ENCODE data around the gene MYMK.

MYMK gene

DNA sequence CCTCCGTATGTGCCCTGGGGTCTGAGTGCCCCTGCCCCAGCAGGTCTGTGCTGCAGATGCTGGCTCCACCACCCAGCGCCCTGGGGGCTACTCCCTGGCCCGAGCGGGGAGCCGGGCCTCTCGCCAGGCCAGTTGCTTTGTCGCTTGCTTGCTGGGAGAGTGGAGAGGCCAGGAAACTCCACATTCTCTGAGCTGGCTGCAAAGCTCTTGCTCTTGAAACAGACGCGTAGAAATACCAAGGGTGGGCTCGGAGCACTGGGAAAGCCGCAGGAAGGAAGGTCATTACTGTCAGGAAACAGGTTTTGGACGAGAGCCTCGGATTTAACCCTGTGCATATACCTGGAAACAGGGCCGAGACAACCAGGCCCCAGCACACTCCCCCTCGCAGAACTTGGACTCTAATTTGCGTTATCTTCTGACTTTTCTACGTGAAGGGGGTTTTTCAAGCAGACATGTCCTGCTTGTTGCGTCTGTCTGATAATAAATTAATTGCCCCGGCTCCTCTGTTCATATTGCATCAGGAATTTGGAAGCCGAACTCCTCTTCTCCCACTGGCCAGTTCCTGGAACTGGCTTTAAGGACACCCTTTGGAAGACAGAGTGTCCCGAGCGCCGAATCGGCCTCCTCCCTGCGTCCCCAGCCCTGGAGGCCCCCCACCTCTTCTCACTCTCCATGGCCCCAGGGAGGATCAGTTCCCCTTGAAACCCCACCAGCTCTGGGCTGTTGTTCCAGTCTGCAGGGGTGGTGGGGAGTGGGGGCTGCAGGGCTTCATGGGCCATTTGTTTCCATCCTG is 20.9 kb upstream of the MYMK start:
- H3K27ac ChIP-seq (ENCODE audit: low read depth, low read length): no peak overlapping the region
- no peaks in the 10 kb centered on the region for H3K27me3 ChIP-seq (ENCODE audit: control insufficient read depth in 5 of 5, insufficient read depth in 4 of 5, low read length in 5 of 5)
- H3K36me3 ChIP-seq (ENCODE audit: control insufficient read depth in 5 of 5, insufficient read depth in 5 of 5, low read length in 5 of 5): no peaks in the 10 kb centered on the region

DNA sequence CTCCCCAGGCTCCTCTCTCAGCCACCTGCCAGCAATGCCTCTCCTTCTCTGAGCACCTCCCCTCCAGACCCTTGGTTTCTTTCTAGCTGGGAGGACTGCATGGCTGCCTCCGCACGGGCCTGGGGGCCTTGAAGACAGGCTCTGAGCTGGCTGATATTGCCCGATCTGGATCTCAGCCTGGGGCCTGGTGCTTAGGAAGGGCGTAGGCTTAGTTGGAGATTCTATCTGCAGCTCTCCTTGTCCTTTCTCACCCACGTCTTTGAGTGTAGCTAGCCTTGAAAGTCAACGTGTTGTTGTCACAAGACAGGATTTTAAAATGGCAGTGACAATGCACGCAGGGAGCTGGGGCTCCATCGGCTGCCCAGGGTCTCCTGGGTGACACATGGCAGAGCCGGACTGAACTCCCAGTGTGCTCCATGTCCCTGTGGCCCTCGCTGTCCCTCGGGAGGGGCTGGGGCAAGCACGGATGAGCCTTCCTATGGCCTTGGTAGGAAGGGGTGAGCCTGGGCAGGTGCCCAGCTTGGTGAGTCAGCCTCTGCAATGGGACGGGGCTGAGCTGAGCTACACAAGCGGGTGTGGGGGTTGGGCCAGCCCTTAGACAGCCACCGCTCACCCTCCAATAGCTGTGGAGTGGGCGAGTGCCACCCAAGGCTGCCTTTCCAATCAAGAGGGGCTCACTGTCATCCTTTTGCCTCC is 19.2 kb upstream of the MYMK start:
- Histone ChIP-seq H3K27me3 (ENCODE audit: control insufficient read depth in 5 of 5, insufficient read depth in 4 of 5, low read length in 5 of 5) (peaks cover 0 to 3% (median 0%) of the 10 kb centered on the region in 5 donors), H3K4me1 (ENCODE audit: control insufficient read depth in 5 of 5, insufficient read depth in 5 of 5, low read length in 5 of 5) (peaks cover 10 to 50% (median 42%) of the 10 kb centered on the region in 5 donors), H3K4me3 (ENCODE audit: low read depth in 1 of 5, low read length in 5 of 5) (no peak overlapping the region), H3K36me3 (ENCODE audit: control insufficient read depth in 5 of 5, insufficient read depth in 5 of 5, low read length in 5 of 5) (no peaks in the 10 kb centered on the region), H3K27ac (ENCODE audit: low read depth, low read length) (no peak overlapping the region), H3K9me3 (ENCODE audit: control insufficient read depth in 5 of 5, low read length in 5 of 5) (no peaks in the 10 kb centered on the region), H3K9ac (ENCODE audit: low read length in 5 of 5) (no peak overlapping the region)

More for the DNA sequence above, 20.9 kb upstream of the MYMK start:
- Histone ChIP-seq H3K4me3 (ENCODE audit: low read depth in 1 of 5, low read length in 5 of 5) (peak overlapping the region in 3 of 5 donors; percentile 14 to 48 (median 43)), H3K9ac (ENCODE audit: low read length in 5 of 5) (peak overlapping the region in 2 of 5 donors; percentile 14 to 38), H3K4me1 (ENCODE audit: control insufficient read depth in 5 of 5, insufficient read depth in 5 of 5, low read length in 5 of 5) (peaks cover 5 to 32% (median 24%) of the 10 kb centered on the region in 5 donors), H3K9me3 (ENCODE audit: control insufficient read depth in 5 of 5, low read length in 5 of 5) (no peaks in the 10 kb centered on the region)

DNA sequence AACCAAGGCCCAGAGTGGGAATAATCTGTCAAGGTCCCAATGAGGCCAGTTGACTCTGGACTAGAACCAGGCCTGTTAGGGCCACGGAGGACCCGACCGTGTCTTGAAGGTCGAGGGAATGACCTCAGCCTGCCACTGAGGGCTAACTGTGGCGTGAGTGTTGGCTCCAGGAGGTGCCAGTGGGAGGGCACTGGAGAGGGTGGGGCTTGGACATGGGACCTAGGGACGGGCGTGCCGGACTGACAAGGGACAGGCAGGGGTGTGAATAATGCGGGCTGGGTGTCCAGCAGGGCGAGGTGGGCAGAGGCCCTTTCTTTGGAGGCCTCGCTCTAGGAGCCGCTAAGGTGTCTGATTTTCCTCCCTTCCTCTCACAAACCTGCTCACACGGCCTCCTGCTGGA is 17.2 kb upstream of the MYMK start:
- Histone ChIP-seq H3K9ac (ENCODE audit: low read length in 5 of 5) (no peak overlapping the region), H3K4me3 (ENCODE audit: low read depth in 1 of 5, low read length in 5 of 5) (no peak overlapping the region), H3K36me3 (ENCODE audit: control insufficient read depth in 5 of 5, insufficient read depth in 5 of 5, low read length in 5 of 5) (no peaks in the 10 kb centered on the region), H3K27ac (ENCODE audit: low read depth, low read length) (no peak overlapping the region), H3K9me3 (ENCODE audit: control insufficient read depth in 5 of 5, low read length in 5 of 5) (no peaks in the 10 kb centered on the region), H3K4me1 (ENCODE audit: control insufficient read depth in 5 of 5, insufficient read depth in 5 of 5, low read length in 5 of 5) (peaks cover 10 to 53% (median 45%) of the 10 kb centered on the region in 5 donors), H3K27me3 (ENCODE audit: control insufficient read depth in 5 of 5, insufficient read depth in 4 of 5, low read length in 5 of 5) (peaks cover 0 to 5% (median 0%) of the 10 kb centered on the region in 5 donors)

DNA sequence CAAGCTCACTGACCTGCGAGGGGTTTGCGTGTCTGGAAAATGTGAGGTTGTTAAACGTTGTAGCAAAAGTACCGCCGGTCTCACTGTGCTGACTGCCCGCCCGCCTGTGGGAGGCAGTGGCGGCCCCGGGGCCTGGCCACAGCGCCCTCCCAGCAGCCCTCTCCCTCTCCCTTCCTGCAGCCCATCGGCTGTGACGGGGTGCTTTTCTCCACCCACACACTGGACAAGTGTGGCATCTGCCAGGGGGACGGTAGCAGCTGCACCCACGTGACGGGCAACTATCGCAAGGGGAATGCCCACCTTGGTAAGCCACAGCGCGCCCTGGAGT is 15.9 kb upstream of the MYMK start:
- Histone ChIP-seq H3K36me3 (ENCODE audit: control insufficient read depth in 5 of 5, insufficient read depth in 5 of 5, low read length in 5 of 5) (no peaks in the 10 kb centered on the region), H3K27ac (ENCODE audit: low read depth, low read length) (no peak overlapping the region), H3K4me1 (ENCODE audit: control insufficient read depth in 5 of 5, insufficient read depth in 5 of 5, low read length in 5 of 5) (peaks cover 10 to 41% (median 34%) of the 10 kb centered on the region in 5 donors), H3K4me3 (ENCODE audit: low read depth in 1 of 5, low read length in 5 of 5) (no peak overlapping the region), H3K9ac (ENCODE audit: low read length in 5 of 5) (no peak overlapping the region), H3K27me3 (ENCODE audit: control insufficient read depth in 5 of 5, insufficient read depth in 4 of 5, low read length in 5 of 5) (peaks cover 0 to 5% (median 0%) of the 10 kb centered on the region in 5 donors), H3K9me3 (ENCODE audit: control insufficient read depth in 5 of 5, low read length in 5 of 5) (no peaks in the 10 kb centered on the region)

DNA sequence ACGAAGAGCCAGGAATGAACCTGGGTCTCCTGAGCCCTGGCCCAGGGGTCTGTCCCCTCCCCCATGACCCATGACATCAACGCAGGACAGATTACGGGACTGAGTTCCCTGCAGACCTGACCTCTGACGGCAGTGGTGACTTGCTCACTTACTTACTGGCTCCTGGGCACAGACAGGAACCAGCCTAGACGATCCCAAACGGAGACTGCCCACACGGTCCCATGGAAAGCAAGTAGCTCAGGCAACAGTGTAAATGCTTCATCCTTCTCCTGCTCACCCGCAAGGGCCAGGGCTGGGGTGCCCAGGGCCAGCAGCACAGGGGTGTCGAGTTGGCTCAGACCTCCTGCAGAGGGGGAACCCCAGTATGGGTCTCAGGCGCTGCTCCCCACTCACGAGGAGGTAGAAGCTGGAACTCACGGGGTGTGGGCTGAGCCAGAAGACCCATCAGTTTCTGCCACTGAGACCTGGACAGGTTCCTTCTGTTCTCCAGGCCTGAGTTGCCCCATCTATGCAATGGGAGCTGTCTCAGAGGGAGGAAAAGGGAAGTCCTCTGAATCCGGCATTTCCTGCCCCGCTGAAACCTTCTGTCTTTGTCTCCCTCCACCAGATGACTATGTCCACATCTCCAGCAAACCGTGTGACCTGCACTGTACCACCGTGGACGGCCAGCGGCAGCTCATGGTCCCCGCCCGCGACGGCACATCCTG is 15.4 kb upstream of the MYMK start:
- Histone ChIP-seq H3K9ac (ENCODE audit: low read length in 5 of 5) (no peak overlapping the region), H3K27me3 (ENCODE audit: control insufficient read depth in 5 of 5, insufficient read depth in 4 of 5, low read length in 5 of 5) (peaks cover 0 to 5% (median 0%) of the 10 kb centered on the region in 5 donors), H3K36me3 (ENCODE audit: control insufficient read depth in 5 of 5, insufficient read depth in 5 of 5, low read length in 5 of 5) (no peaks in the 10 kb centered on the region), H3K4me3 (ENCODE audit: low read depth in 1 of 5, low read length in 5 of 5) (peak overlapping the region in 3 of 5 donors; percentile 36 to 57 (median 46)), H3K27ac (ENCODE audit: low read depth, low read length) (no peak overlapping the region), H3K9me3 (ENCODE audit: control insufficient read depth in 5 of 5, low read length in 5 of 5) (no peaks in the 10 kb centered on the region), H3K4me1 (ENCODE audit: control insufficient read depth in 5 of 5, insufficient read depth in 5 of 5, low read length in 5 of 5) (peaks cover 8 to 40% (median 33%) of the 10 kb centered on the region in 5 donors)

DNA sequence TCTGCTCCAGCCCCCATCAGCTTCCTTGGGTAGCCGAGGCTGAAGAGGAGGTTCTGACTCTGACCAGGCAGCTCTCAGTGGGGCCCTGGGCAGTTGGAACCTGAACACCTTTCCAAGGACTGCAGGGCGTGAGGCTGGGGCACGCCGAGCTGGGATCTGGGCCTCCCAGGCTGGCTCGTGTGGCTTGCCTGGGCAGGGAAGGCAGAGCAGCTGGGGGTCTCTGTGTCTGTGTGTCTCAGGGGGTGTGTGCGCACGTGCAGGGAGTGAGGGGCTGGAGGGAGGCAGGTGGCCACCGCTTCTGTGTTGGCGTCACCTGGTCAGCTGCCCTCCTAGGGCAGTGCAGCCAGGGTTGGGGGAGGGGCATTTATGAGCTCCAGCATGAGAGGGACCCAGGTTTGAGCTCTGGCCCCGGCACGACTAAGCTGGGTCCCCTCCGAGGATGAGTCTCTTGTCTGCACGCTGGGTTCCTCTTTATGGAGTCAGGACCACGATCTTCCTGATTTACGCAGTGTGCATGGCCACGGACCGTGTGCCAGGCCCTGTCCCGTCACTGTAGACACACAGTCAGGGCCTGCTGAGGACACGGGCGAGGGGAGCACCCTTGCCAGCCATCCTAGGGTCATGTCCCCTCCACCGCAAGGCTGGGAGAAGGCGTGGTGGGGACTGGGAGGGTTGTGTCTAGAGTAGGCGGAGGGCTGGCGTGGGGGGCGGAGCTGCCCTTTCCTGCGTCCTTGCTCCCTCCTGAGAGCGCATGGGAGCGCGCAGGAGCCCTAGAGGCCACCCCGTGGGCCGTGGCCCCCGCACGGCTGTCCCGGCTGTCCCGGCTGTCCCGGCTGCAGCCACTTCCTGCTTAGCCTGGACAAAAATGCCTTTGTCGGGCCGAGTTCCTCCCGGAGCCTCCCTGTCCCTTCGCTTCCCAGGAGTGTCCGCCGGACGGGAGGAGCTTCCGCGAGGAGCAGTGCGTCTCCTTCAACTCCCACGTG is 14.4 kb upstream of the MYMK start:
- Histone ChIP-seq H3K27ac (ENCODE audit: low read depth, low read length) (no peak overlapping the region), H3K9me3 (ENCODE audit: control insufficient read depth in 5 of 5, low read length in 5 of 5) (no peaks in the 10 kb centered on the region), H3K27me3 (ENCODE audit: control insufficient read depth in 5 of 5, insufficient read depth in 4 of 5, low read length in 5 of 5) (peaks cover 0 to 9% (median 0%) of the 10 kb centered on the region in 5 donors), H3K36me3 (ENCODE audit: control insufficient read depth in 5 of 5, insufficient read depth in 5 of 5, low read length in 5 of 5) (no peaks in the 10 kb centered on the region), H3K4me1 (ENCODE audit: control insufficient read depth in 5 of 5, insufficient read depth in 5 of 5, low read length in 5 of 5) (peaks cover 5 to 40% (median 38%) of the 10 kb centered on the region in 5 donors), H3K9ac (ENCODE audit: low read length in 5 of 5) (no peak overlapping the region), H3K4me3 (ENCODE audit: low read depth in 1 of 5, low read length in 5 of 5) (peak overlapping the region in 4 of 5 donors; percentile 36 to 57 (median 48))

DNA sequence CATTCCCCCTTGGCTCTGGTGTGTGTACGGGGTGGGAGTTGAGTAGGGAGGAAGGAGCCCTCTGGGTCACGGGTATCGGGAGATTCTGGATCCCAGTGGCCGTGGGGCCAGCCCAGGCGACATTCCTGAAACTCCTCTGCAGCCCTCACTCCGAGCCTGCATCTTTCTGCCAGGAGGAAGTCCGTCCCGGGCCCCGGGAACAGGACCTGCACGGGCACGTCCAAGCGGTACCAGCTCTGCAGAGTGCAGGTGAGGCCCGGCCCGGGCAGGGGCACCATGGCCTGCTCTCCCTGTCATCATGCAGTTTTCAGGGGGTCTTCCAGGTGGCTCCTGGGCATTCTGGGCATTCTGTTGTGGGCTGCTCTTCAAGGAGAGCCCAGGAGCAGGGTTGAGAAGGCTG is 13.4 kb upstream of the MYMK start:
- H3K27me3 ChIP-seq (ENCODE audit: control insufficient read depth in 5 of 5, insufficient read depth in 4 of 5, low read length in 5 of 5): peaks cover 0 to 9% (median 3%) of the 10 kb centered on the region in 5 donors
- no peak overlapping the region for H3K4me3 ChIP-seq (ENCODE audit: low read depth in 1 of 5, low read length in 5 of 5)
- no peak overlapping the region for H3K9ac ChIP-seq (ENCODE audit: low read length in 5 of 5)
- H3K27ac ChIP-seq (ENCODE audit: low read depth, low read length): no peak overlapping the region
- H3K4me1 ChIP-seq (ENCODE audit: control insufficient read depth in 5 of 5, insufficient read depth in 5 of 5, low read length in 5 of 5): peaks cover 6 to 46% (median 43%) of the 10 kb centered on the region in 5 donors
- H3K9me3 ChIP-seq (ENCODE audit: control insufficient read depth in 5 of 5, low read length in 5 of 5): no peaks in the 10 kb centered on the region
- no peaks in the 10 kb centered on the region for H3K36me3 ChIP-seq (ENCODE audit: control insufficient read depth in 5 of 5, insufficient read depth in 5 of 5, low read length in 5 of 5)

DNA sequence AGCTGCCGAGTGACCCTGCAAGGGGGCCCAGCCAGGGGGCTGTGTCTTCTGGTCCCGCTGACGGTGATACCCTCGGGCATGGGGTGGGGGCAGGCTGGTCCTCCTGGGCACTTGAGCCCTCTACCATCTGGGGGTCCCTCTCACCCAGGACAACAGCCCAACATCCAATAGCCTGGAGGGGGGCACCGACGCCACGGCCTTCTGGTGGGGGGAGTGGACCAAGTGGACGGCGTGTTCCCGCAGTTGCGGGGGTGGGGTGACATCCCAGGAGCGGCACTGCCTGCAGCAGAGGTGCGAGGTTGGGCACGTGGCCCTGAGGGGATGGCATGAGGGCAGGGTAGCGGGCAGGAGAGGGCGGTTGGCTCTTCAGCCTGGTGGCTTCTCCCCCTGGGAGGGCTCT is 12.5 kb upstream of the MYMK start:
- Histone ChIP-seq H3K9me3 (ENCODE audit: control insufficient read depth in 5 of 5, low read length in 5 of 5) (no peaks in the 10 kb centered on the region), H3K36me3 (ENCODE audit: control insufficient read depth in 5 of 5, insufficient read depth in 5 of 5, low read length in 5 of 5) (no peaks in the 10 kb centered on the region), H3K4me3 (ENCODE audit: low read depth in 1 of 5, low read length in 5 of 5) (no peak overlapping the region), H3K4me1 (ENCODE audit: control insufficient read depth in 5 of 5, insufficient read depth in 5 of 5, low read length in 5 of 5) (peaks cover 6 to 46% (median 45%) of the 10 kb centered on the region in 5 donors), H3K9ac (ENCODE audit: low read length in 5 of 5) (no peak overlapping the region), H3K27me3 (ENCODE audit: control insufficient read depth in 5 of 5, insufficient read depth in 4 of 5, low read length in 5 of 5) (peaks cover 0 to 9% (median 4%) of the 10 kb centered on the region in 5 donors), H3K27ac (ENCODE audit: low read depth, low read length) (no peak overlapping the region)

DNA sequence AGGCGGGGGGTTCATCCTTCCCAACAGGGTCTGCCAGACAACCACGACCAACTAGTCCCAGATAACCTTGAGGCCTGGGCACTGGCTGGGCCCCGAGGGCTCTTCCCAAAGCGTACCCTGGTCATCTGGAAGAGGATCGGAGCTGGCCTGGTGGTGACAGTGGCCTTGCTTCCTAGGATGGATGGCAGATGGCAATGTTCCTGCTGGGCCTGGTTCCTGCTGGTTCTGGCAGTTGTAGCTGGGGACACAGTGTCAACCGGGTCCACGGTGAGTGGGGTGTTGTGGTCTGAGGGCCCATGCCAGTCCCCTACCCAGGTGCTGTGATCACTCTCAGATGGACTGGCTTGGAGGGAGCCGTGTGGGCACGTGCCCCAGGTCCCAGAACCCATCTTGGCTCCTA is 11.8 kb upstream of the MYMK start:
- H3K9me3 ChIP-seq (ENCODE audit: control insufficient read depth in 5 of 5, low read length in 5 of 5): no peaks in the 10 kb centered on the region
- H3K27me3 ChIP-seq (ENCODE audit: control insufficient read depth in 5 of 5, insufficient read depth in 4 of 5, low read length in 5 of 5): peaks cover 0 to 12% (median 4%) of the 10 kb centered on the region in 5 donors
- peaks cover 6 to 46% (median 45%) of the 10 kb centered on the region in 5 donors for H3K4me1 ChIP-seq (ENCODE audit: control insufficient read depth in 5 of 5, insufficient read depth in 5 of 5, low read length in 5 of 5)
- no peak overlapping the region for H3K27ac ChIP-seq (ENCODE audit: low read depth, low read length)
- H3K4me3 ChIP-seq (ENCODE audit: low read depth in 1 of 5, low read length in 5 of 5): no peak overlapping the region
- H3K9ac ChIP-seq (ENCODE audit: low read length in 5 of 5): no peak overlapping the region
- no peaks in the 10 kb centered on the region for H3K36me3 ChIP-seq (ENCODE audit: control insufficient read depth in 5 of 5, insufficient read depth in 5 of 5, low read length in 5 of 5)

Measured in subcutaneous abdominal adipose tissue (tissue), 5 donors.